ENCODE data around the gene GNA12.

- no peak for TF ChIP-seq CTCF (IDR thresholded peaks at IDR 0.05 in 8 of 11, conservative IDR thresholded peaks at IDR 0.05 in 3 of 11)
- peak; percentile 64 to 82 (median 82) for TF ChIP-seq POLR2AphosphoS5 (IDR thresholded peaks at IDR 0.05)
Measured at GRCh38 chr7:2870471-2870931, 26.4 kb upstream of the GNA12 start.

Measured in spleen (tissue), 7 donors.